GM19193 (cell line): ENCODE measurements around the gene HOXB2.

Experiments used
- POLR2A ChIP-seq: IDR thresholded peaks from 4 replicates; pipeline ENCODE4 v1.6.1; 2011; ENCODE audit not compliant: insufficient read depth, insufficient read length; ENCODE audit errors: extremely low read depth

Gene HOXB2

GRCh38 chr17:48571826-48572417 lies 27.0 kb upstream of the HOXB2 start:
- TF ChIP-seq POLR2A, result no peak

GRCh38 chr17:48571024-48571818 lies 26.3 kb upstream of the HOXB2 start:
- TF ChIP-seq POLR2A, result no peak

- no peak for TF ChIP-seq POLR2A
These were observed 25.6 kb upstream of the HOXB2 start for GRCh38 chr17:48570325-48571023.

- no peak for TF ChIP-seq POLR2A
These were observed 24.9 kb upstream of the HOXB2 start for GRCh38 chr17:48569674-48570324.

GRCh38 chr17:48569240-48569582 lies 24.3 kb upstream of the HOXB2 start:
- TF ChIP-seq POLR2A, result no peak

- TF ChIP-seq POLR2A, result no peak
These were observed 23.8 kb upstream of the HOXB2 start for GRCh38 chr17:48568499-48569239.

- no peak for TF ChIP-seq POLR2A
These were observed 22.9 kb upstream of the HOXB2 start for GRCh38 chr17:48567646-48568354.

- TF ChIP-seq POLR2A, result no peak
These were observed 22.3 kb upstream of the HOXB2 start for GRCh38 chr17:48567209-48567608.

- TF ChIP-seq POLR2A, result no peak
These were observed 21.8 kb upstream of the HOXB2 start for GRCh38 chr17:48566717-48567116.

- no peak for TF ChIP-seq POLR2A
These were observed 21.2 kb upstream of the HOXB2 start for GRCh38 chr17:48565925-48566710.

- no peak for TF ChIP-seq POLR2A
These were observed 20.2 kb upstream of the HOXB2 start for GRCh38 chr17:48565022-48565554.

GRCh38 chr17:48564188-48565021 lies 19.5 kb upstream of the HOXB2 start:
- TF ChIP-seq POLR2A, result no peak
